ENCODE measurements around the gene IL11RA.
A peak's percentile ranks its signal among the peaks of the same experiment; 100 is the strongest.

Gene IL11RA

GRCh38 chr9:34659592-34660253 lies 7.7 kb downstream of the IL11RA start:
- ChIA-PET CTCF (interaction anchor here (0.9 to 8.5 kb wide), 5 partner anchors 14 to 45 kb away, joined by 3 to 84 read pairs (median 14); partner anchors contain the start of gene GALT), POLR2A (no interaction called here)
- DNase-seq (ENCODE audit: extremely low spot score), result no peak
- TF ChIP-seq, protein P1, sequence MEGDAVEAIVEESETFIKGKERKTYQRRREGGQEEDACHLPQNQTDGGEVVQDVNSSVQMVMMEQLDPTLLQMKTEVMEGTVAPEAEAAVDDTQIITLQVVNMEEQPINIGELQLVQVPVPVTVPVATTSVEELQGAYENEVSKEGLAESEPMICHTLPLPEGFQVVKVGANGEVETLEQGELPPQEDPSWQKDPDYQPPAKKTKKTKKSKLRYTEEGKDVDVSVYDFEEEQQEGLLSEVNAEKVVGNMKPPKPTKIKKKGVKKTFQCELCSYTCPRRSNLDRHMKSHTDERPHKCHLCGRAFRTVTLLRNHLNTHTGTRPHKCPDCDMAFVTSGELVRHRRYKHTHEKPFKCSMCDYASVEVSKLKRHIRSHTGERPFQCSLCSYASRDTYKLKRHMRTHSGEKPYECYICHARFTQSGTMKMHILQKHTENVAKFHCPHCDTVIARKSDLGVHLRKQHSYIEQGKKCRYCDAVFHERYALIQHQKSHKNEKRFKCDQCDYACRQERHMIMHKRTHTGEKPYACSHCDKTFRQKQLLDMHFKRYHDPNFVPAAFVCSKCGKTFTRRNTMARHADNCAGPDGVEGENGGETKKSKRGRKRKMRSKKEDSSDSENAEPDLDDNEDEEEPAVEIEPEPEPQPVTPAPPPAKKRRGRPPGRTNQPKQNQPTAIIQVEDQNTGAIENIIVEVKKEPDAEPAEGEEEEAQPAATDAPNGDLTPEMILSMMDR (IDR thresholded peaks at IDR 0.05; ENCODE audit: control extremely low read depth, extremely low read depth, low read depth, missing control alignments), result no peak

DNA sequence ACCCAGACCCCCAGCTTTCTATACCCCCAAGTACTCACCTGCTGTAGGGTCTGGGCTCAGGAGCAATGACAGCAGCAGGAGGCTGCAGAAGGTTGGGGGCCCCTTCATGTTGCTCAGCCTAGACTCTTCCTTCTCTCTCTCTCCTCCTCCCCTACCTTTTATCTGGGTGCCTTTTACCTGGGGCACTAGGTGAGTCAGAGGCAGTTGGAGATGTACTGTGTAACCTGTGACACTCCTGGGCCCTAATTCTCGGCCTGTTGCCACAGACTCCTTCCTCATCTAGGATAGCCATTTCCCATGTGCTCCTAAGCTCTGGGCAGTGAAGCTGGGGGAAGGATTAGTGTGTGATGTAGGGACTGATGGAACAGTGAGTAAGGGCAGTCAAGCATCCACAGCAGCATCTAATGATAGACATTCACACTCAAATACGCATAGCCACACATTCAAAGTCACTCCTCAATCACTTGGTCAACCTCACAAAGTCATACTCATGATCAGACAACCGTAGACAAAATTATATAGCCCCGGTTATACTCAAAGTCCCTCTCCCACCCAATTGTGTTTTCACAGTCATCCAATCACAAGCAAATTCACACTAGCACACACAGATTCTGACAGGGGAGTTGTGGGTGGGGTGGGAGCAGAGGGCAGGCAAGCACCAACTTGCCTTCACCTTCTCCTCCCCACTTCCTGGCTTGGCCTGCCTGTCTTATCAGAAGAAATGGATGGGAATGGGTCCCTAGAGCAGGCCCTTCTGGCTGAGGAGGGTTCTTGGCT lies 10.7 kb downstream of the IL11RA start, which contains the start of gene CCL27:
TSS of gene CCL27 (minus strand) at position 132 of the 777 bp plus-strand sequence. CDS start at position 108, 24 bp downstream.
- ChIA-PET CTCF (interaction anchor here (0.8 to 8.5 kb wide), 8 partner anchors 8 to 50 kb away, joined by 3 to 84 read pairs (median 7); partner anchors contain the start of genes GALT and RPP25L), POLR2A (no interaction called here)
- TF ChIP-seq, protein P1 (IDR thresholded peaks at IDR 0.05; ENCODE audit: control extremely low read depth, extremely low read depth, low read depth, missing control alignments), result no peak
- no peak for DNase-seq (ENCODE audit: extremely low spot score)

DNA sequence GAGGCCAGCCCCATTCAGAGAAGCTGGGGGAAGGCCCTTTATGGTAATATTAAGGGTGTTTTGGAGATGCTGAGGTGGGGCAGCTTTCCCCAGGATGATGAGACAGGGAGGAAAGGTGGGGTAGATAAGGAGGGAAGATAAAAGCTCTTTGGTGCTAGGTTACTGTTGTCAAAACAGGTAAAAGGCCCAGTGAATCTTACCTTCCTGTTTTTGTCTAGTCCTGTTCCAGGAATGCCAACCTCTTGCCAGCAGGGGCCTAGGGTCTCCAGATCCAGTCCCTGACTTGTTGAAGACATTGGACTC lies 11.3 kb downstream of the IL11RA start:
- POLR2A ChIA-PET, result no interaction called here
- CTCF ChIA-PET, result interaction anchor here (0.9 to 8.5 kb wide), 7 partner anchors 12 to 51 kb away, joined by 3 to 84 read pairs (median 6); partner anchors contain the start of genes GALT and RPP25L

GRCh38 chr9:34664281-34665066 lies 12.5 kb downstream of the IL11RA start:
- TF ChIP-seq, protein P1 (IDR thresholded peaks at IDR 0.05; ENCODE audit: control extremely low read depth, extremely low read depth, low read depth, missing control alignments), result peak; percentile 92
- CTCF ChIA-PET, result interaction anchor here (0.7 to 8.5 kb wide), 16 partner anchors 9 to 61 kb away, joined by 3 to 84 read pairs (median 4); partner anchors contain the start of genes DCTN3, GALT, RPP25L and SIGMAR1
- POLR2A ChIA-PET, result interaction anchor here (0.9 kb wide), 1 partner anchor 27 kb away, joined by 4 read pairs; the partner anchor contains the start of gene SIGMAR1
- peak; percentile 68 for DNase-seq (ENCODE audit: extremely low spot score)

More for the DNA sequence above, 11.3 kb downstream of the IL11RA start:
- DNase-seq (ENCODE audit: extremely low spot score), result no peak
- TF ChIP-seq, protein P1 (IDR thresholded peaks at IDR 0.05; ENCODE audit: control extremely low read depth, extremely low read depth, low read depth, missing control alignments), result no peak

DNA sequence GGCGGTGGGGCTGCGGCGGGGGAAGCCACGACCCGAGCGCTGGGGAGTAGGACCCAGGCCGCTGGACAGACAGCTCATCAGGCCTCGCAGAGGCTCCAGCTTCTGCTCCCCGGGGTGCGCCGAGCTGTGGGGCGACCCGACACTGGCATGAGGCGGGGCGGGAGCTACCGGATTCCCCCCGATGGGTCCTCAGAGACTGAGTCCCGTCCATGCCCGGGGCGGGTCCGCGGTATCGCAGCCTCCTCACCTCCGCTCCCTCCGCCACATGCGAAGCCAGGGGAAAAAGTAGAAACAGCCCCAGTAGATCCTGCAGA lies 13.0 kb downstream of the IL11RA start:
- TF ChIP-seq, protein P1 (IDR thresholded peaks at IDR 0.05; ENCODE audit: control extremely low read depth, extremely low read depth, low read depth, missing control alignments), result no peak
- ChIA-PET POLR2A (interaction anchor here (0.9 kb wide), 1 partner anchor 27 kb away, joined by 4 read pairs; the partner anchor contains the start of gene SIGMAR1), CTCF (interaction anchor here (0.7 to 8.5 kb wide), 13 partner anchors 8 to 61 kb away, joined by 3 to 84 read pairs (median 4); partner anchors contain the start of genes DCTN3, GALT, RPP25L and SIGMAR1)
- DNase-seq (ENCODE audit: extremely low spot score), result no peak
